ENCODE data around the gene APOC3. TPM values are rescaled to one million over a fixed set of nuclear protein-coding genes. Genes with fewer than 3 reads are reported as not detected.

Gene APOC3
- total and polyA plus RNA-seq, 4 donors, result 608 to 24,129 (median 9,307) TPM

- TF ChIP-seq TAF1 (conservative IDR thresholded peaks at IDR 0.05) (no peak), EGR1 (IDR thresholded peaks at IDR 0.05; ENCODE audit: low read depth in 2 of 2) (no peak), JUND (IDR thresholded peaks at IDR 0.05) (no peak), ZBTB33 (IDR thresholded peaks at IDR 0.05) (no peak), REST (IDR thresholded peaks at IDR 0.05) (no peak), RAD21 (IDR thresholded peaks at IDR 0.05) (no peak), FOXA1 (IDR thresholded peaks at IDR 0.05) (no peak), GABPA (IDR thresholded peaks at IDR 0.05 in 1 of 2, conservative IDR thresholded peaks at IDR 0.05 in 1 of 2) (no peak)
- TF ChIP-seq, protein P1, sequence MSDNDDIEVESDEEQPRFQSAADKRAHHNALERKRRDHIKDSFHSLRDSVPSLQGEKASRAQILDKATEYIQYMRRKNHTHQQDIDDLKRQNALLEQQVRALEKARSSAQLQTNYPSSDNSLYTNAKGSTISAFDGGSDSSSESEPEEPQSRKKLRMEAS (IDR thresholded peaks at IDR 0.05), result no peak
- TF ChIP-seq, protein P2, sequence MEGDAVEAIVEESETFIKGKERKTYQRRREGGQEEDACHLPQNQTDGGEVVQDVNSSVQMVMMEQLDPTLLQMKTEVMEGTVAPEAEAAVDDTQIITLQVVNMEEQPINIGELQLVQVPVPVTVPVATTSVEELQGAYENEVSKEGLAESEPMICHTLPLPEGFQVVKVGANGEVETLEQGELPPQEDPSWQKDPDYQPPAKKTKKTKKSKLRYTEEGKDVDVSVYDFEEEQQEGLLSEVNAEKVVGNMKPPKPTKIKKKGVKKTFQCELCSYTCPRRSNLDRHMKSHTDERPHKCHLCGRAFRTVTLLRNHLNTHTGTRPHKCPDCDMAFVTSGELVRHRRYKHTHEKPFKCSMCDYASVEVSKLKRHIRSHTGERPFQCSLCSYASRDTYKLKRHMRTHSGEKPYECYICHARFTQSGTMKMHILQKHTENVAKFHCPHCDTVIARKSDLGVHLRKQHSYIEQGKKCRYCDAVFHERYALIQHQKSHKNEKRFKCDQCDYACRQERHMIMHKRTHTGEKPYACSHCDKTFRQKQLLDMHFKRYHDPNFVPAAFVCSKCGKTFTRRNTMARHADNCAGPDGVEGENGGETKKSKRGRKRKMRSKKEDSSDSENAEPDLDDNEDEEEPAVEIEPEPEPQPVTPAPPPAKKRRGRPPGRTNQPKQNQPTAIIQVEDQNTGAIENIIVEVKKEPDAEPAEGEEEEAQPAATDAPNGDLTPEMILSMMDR (IDR thresholded peaks at IDR 0.05; ENCODE audit: low read depth, low read length, missing input control), result no peak
- peaks cover 13 to 37% (median 28%) of the 10 kb centered on the region in 4 donors for H3K4me1 ChIP-seq (ENCODE audit: control insufficient read depth in 4 of 4, insufficient read depth in 4 of 4, low read length in 3 of 4)
- no peaks in the 10 kb centered on the region for H3K27me3 ChIP-seq (ENCODE audit: control insufficient read depth in 4 of 4, insufficient read depth in 4 of 4, low read length in 3 of 4)
- H3K36me3 ChIP-seq (ENCODE audit: control insufficient read depth in 4 of 4, insufficient read depth in 3 of 4, low read depth in 1 of 4, low read length in 3 of 4), result peaks cover 0 to 39% (median 28%) of the 10 kb centered on the region in 4 donors
- H3K9ac ChIP-seq (ENCODE audit: low read depth in 1 of 2, low read length in 2 of 2), result no peak overlapping the region
- DNase-seq (ENCODE audit: low spot score), result no peak
- no peaks in the 10 kb centered on the region for H3K9me3 ChIP-seq (ENCODE audit: control insufficient read depth in 4 of 4, low read length in 3 of 4)
- 77% methylated on average over 5 of the region's 5 CpGs for WGBS
- H3K4me3 ChIP-seq (ENCODE audit: low read depth in 1 of 3, low read length in 3 of 3), result no peak overlapping the region
- no peak overlapping the region for H3K27ac ChIP-seq (ENCODE audit: low read depth in 1 of 2, low read length in 2 of 2)
Measured at GRCh38 chr11:116856423-116856822, 26.7 kb downstream of the APOC3 start.

GRCh38 chr11:116857316-116857715 is 27.6 kb downstream of the APOC3 start:
- no peak for DNase-seq (ENCODE audit: low spot score)
- Histone ChIP-seq H3K4me1 (ENCODE audit: control insufficient read depth in 4 of 4, insufficient read depth in 4 of 4, low read length in 3 of 4) (peaks cover 9 to 34% (median 27%) of the 10 kb centered on the region in 4 donors), H3K27ac (ENCODE audit: low read depth in 1 of 2, low read length in 2 of 2) (no peak overlapping the region), H3K4me3 (ENCODE audit: low read depth in 1 of 3, low read length in 3 of 3) (no peak overlapping the region), H3K27me3 (ENCODE audit: control insufficient read depth in 4 of 4, insufficient read depth in 4 of 4, low read length in 3 of 4) (no peaks in the 10 kb centered on the region), H3K9me3 (ENCODE audit: control insufficient read depth in 4 of 4, low read length in 3 of 4) (no peaks in the 10 kb centered on the region), H3K9ac (ENCODE audit: low read depth in 1 of 2, low read length in 2 of 2) (no peak overlapping the region), H3K36me3 (ENCODE audit: control insufficient read depth in 4 of 4, insufficient read depth in 3 of 4, low read depth in 1 of 4, low read length in 3 of 4) (peaks cover 0 to 48% (median 37%) of the 10 kb centered on the region in 4 donors)
- WGBS, result 75% methylated on average over 2 of the region's 2 CpGs
- TF ChIP-seq, protein P1 (IDR thresholded peaks at IDR 0.05), result no peak
- no peak for TF ChIP-seq SP1 (IDR thresholded peaks at IDR 0.05)
- TF ChIP-seq RAD21 (IDR thresholded peaks at IDR 0.05), result no peak
- no peak for TF ChIP-seq ZBTB33 (IDR thresholded peaks at IDR 0.05)
- TF ChIP-seq NR2F2 (IDR thresholded peaks at IDR 0.05), result no peak
- no peak for TF ChIP-seq TAF1 (conservative IDR thresholded peaks at IDR 0.05)
- TF ChIP-seq, protein P3, sequence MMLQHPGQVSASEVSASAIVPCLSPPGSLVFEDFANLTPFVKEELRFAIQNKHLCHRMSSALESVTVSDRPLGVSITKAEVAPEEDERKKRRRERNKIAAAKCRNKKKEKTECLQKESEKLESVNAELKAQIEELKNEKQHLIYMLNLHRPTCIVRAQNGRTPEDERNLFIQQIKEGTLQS (IDR thresholded peaks at IDR 0.05), result no peak
- no peak for TF ChIP-seq JUND (IDR thresholded peaks at IDR 0.05)
- TF ChIP-seq HNF4A (conservative IDR thresholded peaks at IDR 0.05), result no peak
- no peak for TF ChIP-seq GABPA (IDR thresholded peaks at IDR 0.05 in 1 of 2, conservative IDR thresholded peaks at IDR 0.05 in 1 of 2)
- no peak for TF ChIP-seq FOXA2 (IDR thresholded peaks at IDR 0.05)

Measured in liver (tissue), 9 donors.